GM19468 (cell line): ENCODE data around the gene RAVER2.

ENCODE experiments used
- ATAC-seq: cut with Tn5 transposase; IDR thresholded peaks from one replicate; pipeline ENCODE4 v1.9.1; 2021; ENCODE audit warnings: mild to moderate bottlenecking, moderate library complexity, moderate number of reproducible peaks; ENCODE audit not compliant: unreplicated experiment; ENCODE audit errors: extremely low read depth

The RAVER2 gene

DNA sequence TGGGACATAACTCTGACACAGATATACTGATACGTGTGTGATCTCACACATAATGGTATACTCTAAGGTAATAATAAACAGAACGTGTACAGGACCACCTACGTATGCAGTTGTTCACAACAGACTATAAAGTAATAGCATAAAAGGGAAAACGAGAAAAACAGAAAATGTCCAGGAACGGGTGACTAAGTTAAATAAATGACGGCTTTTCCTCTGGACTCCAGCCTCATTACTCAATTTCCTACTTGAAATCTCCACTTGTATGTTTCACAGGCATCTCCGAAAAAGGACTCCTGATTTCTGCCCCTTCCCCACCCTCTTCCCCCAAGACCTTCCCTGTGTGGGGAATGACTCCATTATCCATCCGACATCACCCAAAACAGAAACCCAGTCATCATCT is 126.4 kb downstream of the RAVER2 start:
- no peak for ATAC-seq

DNA sequence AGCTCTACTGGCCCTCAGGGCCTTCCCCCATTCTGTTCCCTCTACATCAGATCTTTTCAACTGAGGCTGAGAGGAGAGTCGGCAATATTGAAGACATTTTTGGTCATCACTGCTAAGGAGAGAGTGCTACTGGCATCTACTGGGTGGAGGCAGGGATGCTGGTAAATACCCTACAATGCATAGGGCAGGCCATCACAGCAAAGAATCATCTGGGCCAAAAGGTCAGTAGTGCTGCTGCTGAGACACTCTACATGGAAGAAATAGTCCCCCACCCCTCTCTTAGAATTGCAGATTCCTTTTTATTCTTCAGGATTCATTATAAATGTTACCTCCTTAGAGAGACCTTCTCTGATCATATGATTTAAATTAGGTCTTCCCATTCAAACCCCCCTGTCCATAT is 127.2 kb downstream of the RAVER2 start:
- no peak for ATAC-seq

GRCh38 chr1:64873576-64873975 is 128.7 kb downstream of the RAVER2 start:
- no peak for ATAC-seq

- no peak for ATAC-seq
Observed at GRCh38 chr1:64874666-64875065, 129.8 kb downstream of the RAVER2 start.

DNA sequence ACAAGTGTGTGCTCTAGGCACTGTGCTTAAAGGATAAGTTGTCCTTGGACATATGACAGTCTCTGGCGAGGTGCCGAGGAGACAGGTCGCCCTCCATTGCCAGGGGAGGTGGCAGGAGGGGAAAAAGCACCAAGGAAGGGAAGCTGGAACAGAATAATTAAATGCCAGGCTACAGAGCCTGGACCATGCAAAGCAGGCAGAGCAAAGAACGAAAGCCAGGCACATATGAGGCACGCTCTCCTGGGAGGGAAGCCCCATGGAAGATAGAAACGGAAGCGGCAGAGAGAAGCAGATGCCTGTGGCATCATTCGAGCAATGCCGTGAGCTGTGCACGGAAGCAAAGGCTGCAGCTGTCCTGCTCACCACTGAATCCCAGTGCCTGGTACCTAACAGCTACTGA is 130.2 kb downstream of the RAVER2 start:
- no peak for ATAC-seq

GRCh38 chr1:64875606-64876005 is 130.7 kb downstream of the RAVER2 start:
- ATAC-seq: no peak

DNA sequence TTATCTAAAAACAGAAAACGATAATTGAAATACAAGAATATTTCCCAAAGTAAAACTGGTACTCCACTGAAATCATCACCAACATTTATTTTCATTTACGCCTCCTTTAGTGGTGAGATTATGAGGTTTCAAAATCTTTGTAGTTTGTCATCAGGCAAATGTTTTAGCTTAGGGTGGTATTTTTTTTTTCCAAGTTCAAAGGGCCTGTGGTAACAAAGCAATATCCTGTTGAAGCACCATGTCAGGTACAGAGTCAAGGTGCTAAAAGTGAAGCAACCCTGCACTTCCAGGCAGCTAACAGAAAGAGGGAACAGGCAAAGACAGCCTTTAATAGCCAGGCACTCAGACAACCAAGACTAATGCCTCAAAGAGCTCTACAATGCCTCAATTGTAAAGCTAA is 132.3 kb downstream of the RAVER2 start:
- no peak for ATAC-seq

DNA sequence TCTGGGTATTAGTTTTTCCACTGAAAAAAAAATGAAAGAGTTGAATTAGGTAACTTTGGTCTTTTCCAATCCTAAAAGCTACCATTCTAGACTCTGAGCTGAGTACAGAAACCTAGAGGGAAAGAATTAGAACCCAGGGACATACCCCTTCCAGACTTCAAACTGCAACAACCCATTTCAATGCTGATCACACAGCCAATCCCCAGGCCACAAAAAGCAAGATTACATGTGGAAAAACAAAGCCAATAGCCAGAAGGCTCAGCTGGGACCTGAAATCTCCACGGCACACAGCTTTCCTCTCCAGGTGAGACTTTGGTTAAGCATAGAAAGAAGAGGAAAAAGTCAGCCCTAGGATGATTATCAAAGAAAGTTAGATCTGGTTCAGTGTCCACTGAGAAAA is 132.7 kb downstream of the RAVER2 start:
- ATAC-seq: no peak

GRCh38 chr1:64878090-64878489 is 133.2 kb downstream of the RAVER2 start:
- no peak for ATAC-seq

- no peak for ATAC-seq
Observed at GRCh38 chr1:64878931-64879611, 134.2 kb downstream of the RAVER2 start.

DNA sequence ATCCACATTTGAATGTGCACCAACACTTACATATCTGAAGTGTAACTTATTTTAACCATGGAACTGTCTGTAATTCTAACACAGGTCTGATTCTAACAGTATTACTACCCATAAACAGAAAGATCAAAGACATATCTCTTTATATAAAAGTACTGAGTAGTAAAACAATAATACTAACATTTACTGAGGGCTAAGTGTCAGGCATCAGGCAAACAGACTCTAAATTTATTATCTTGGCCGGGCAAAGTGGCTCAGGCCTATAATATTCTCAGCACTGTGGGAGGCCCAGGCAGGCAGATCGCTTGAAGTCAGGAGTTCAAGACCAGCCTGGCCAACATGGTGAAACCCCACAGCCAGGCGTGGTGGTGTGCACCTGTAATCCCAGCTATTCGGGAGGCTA is 135.6 kb downstream of the RAVER2 start:
- no peak for ATAC-seq

DNA sequence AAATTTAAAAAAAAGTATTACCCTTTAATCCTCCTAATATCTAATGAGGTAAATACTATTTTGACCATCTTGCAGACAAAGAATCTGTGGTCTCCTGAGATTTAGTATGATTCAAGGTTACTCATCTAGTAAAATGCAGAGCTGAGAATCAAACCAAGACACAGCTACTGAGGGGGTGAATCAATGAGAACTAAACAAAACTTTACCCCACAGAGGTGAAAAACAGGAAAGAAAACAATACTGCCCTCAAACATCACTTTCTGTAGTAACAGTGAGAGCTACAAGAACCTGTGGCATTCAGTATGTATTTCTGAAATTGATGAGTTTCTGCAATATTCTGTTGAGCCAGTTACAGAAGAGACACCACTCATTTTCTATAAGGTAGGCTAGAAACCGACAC is 136.4 kb downstream of the RAVER2 start:
- no peak for ATAC-seq
